GM18499 (cell line): Measurements from ENCODE around the gene TMEM271.

Experiments
- ATAC-seq: cut with Tn5 transposase; IDR thresholded peaks from one replicate; pipeline ENCODE4 v1.9.1; 2021; ENCODE audit warnings: moderate number of reproducible peaks; ENCODE audit not compliant: insufficient read depth, unreplicated experiment

The TMEM271 gene, protein sequence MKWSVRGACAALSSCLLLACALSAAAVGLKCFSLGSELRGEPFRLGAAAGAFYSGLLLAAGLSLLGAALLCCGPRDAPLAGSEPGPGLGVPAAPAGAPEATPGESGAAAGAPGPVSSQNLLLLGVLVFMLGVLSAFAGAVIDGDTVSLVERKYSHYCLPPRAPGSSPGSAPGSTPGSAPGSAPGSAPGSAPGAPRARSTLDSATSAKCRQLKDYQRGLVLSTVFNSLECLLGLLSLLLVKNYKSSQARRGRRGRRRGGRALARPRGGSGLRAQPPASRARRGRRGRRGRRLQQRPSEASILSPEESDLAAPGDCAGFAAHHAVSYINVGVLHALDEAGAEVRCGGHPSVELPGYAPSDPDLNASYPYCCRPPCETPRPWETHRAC

GRCh38 chr4:576245-576821 is at the start of gene TMEM271:
Gene TMEM271, minus strand, starts transcription at chr4:576295. Its CDS starts 233 bp downstream, at chr4:576062.
- ATAC-seq: no peak

- no peak for ATAC-seq
Observed at GRCh38 chr4:625631-626161, 49.6 kb upstream of the TMEM271 start.

GRCh38 chr4:624705-625590 is 48.9 kb upstream of the TMEM271 start, which contains the start of gene PDE6B:
Gene PDE6B, plus strand, starts transcription at chr4:625573. Its CDS starts 54 bp downstream, at chr4:625627.
- ATAC-seq: no peak

GRCh38 chr4:623914-624566 is 47.9 kb upstream of the TMEM271 start:
- ATAC-seq: no peak

- no peak for ATAC-seq
Observed at GRCh38 chr4:622996-623913, 47.2 kb upstream of the TMEM271 start.

- no peak for ATAC-seq
Observed at GRCh38 chr4:622071-622995, 46.2 kb upstream of the TMEM271 start.

- ATAC-seq: no peak
Observed at GRCh38 chr4:621296-622070, 45.4 kb upstream of the TMEM271 start.

GRCh38 chr4:620851-621261 is 44.8 kb upstream of the TMEM271 start:
- ATAC-seq: no peak

- no peak for ATAC-seq
Observed at GRCh38 chr4:620201-620600, 44.1 kb upstream of the TMEM271 start.

- no peak for ATAC-seq
Observed at GRCh38 chr4:617644-618641, 41.8 kb upstream of the TMEM271 start.

GRCh38 chr4:616911-617643 is 41.0 kb upstream of the TMEM271 start:
- ATAC-seq: no peak

DNA sequence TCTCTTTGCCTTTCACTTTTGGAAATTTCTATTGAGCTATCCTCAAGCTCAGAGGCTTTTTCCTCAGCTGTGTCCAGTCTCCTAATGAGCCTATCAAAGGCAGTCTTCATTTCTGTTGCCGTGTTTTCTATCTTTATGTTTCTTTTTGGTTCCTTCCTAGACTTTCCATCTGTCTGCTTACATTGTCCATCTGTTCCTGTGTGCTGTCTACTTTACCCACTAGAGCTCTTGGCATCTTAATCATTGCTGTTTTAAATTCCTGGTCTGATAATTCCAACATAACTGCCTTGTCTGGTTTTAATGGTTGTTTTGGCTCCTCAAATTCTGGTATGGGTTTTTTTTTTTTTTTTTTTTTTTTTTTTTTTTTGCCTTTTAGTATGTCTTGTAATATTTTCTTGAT is 40.0 kb upstream of the TMEM271 start:
- ATAC-seq: no peak

- no peak for ATAC-seq
Observed at GRCh38 chr4:613126-613525, 37.0 kb upstream of the TMEM271 start.

DNA sequence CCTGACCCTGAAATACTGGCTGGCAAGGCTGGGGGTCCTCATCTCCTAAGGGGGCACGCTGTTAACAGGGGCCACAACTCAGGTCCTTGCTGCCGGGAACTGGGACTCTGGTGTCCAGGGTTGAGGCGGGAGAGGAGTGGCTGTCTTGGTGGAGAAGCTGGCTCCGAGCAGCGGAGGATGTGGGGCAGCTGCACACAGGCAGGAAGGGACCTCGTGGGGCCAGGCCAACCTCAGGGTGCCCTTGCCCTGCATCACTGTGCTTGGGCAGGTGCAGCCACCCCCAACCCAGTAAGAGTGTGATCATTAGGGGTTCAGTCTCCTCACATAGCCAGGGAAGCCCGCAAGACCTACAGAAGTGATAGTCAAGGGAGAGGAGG is 36.6 kb upstream of the TMEM271 start:
- no peak for ATAC-seq

DNA sequence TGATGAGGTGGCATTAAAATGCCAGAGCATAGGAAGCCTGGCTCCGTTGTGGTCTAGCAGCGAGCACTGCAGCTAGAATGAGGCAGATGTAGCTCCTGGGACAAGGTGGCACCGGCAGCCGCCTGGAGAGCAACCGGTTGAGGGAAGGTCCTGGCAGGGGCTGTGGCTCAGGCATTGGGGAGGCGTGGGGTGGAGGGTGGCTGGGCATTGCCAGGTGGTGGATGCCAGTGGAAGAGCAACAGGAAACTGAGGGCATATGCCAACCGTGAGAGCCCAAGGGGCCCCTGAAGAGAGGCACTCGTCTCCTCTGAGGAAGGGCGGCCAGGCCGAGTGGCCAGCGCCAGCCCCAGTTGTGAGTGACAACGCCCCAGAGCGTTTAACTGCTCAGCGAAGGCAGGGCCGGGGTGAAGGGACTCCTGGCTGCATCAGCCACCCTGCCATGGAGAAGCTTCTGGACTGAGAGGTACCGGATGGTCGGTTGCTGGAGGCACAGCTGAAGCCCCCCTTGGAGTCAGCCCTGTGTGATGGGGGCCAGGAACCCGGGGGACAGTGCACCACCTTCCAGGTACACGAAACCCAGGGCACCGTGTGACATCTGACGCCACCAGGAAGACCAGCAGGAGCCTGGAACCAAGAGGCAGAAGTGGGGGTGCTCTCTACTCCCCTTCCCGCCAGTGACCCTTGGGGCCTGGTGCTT is 36.1 kb upstream of the TMEM271 start:
- ATAC-seq: no peak
